B cell (primary cell): ENCODE results near the gene CAPZB.

Source experiments
- CTCF ChIP-seq: fragments of 200-600 bp; IDR thresholded peaks from one replicate; pipeline ENCODE4 v1.8.0; 2022; ENCODE audit warnings: antibody characterized with exemption, mild to moderate bottlenecking
- EZH2 ChIP-seq: IDR thresholded peaks from 2 replicates; pipeline ENCODE4 v1.6.1; 2012; ENCODE audit warnings: borderline replicate concordance, low read depth, mild to moderate bottlenecking, moderate library complexity, low read length; ENCODE audit not compliant: insufficient read depth, poor library complexity, severe bottlenecking

GRCh38 chr1:19495000-19495656 is 9.8 kb upstream of the CAPZB start:
- TF ChIP-seq CTCF (no peak), EZH2 (no peak)
